ENCODE results near the gene RCBTB2.

DNA sequence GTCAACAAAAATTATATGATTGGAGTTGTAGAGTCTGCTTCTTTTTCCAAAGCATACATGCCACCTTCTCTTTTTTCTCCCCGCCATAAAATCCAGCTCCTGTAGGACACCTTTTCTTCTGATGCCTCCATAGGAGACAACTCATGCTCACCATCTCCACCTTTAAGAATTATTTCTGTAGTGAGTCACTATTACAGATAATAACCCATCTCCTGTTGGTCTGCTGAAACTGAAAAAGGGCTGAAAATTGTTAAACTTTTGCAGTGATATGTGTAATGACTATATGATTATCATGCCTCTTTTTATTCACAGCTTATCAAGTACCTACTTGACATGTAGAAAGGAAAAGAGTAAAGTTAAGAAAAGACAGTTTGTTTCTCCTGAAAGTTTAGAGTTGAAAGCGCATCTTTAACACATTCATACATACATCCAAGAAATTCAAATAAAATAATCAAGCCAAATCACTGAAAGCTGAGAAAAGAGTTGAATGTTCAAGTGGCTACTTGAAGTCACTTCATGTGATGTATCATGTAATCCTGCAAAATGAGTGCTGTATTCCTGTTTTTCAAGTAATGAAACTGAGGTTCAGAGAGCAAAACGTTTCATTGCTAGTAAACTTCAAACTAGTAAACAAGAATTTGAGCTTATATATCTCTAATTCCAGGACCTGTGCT is 84.5 kb downstream of the RCBTB2 start:
- TF ChIP-seq, protein P1, sequence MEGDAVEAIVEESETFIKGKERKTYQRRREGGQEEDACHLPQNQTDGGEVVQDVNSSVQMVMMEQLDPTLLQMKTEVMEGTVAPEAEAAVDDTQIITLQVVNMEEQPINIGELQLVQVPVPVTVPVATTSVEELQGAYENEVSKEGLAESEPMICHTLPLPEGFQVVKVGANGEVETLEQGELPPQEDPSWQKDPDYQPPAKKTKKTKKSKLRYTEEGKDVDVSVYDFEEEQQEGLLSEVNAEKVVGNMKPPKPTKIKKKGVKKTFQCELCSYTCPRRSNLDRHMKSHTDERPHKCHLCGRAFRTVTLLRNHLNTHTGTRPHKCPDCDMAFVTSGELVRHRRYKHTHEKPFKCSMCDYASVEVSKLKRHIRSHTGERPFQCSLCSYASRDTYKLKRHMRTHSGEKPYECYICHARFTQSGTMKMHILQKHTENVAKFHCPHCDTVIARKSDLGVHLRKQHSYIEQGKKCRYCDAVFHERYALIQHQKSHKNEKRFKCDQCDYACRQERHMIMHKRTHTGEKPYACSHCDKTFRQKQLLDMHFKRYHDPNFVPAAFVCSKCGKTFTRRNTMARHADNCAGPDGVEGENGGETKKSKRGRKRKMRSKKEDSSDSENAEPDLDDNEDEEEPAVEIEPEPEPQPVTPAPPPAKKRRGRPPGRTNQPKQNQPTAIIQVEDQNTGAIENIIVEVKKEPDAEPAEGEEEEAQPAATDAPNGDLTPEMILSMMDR (IDR thresholded peaks at IDR 0.05), result no peak
- TF ChIP-seq POLR2A (IDR thresholded peaks at IDR 0.05), result no peak
